Measurements from ENCODE around the gene VWA5B1.

The VWA5B1 gene

DNA sequence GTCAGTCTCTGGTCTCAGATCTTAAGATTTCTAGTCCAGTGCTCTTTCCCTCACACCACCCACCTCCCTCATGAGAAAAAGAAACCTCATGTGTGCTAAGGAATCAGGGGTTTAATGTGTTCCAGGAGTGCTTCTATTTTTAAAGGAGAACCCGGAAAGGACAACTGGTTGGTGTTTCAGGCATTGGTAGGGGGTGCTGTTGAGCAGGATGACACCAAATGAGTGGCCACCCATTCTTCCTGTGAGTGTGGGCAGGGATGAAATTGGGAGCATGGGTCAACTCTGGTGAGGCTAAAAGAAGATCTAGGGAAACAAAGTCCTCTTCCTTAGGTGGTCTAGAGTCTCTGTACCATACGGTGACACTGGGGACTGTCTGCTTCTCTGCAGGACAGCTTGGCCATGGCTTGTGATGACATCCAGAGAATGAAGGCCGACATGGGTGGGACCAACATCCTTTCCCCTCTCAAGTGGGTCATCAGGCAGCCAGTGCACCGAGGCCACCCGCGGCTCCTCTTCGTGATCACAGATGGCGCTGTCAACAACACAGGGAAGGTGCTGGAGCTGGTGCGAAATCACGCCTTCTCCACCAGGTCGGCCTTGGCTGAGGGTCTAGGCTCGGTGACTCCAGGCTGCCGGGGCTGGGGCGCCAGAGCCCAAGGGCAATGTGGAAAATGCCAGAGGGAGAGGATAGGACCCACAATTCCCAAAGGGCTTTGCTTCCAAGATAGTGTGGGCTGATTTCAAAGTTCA lies 39.3 kb downstream of the VWA5B1 start:
- no peak overlapping the region for H3K27ac ChIP-seq
- H4K20me1 ChIP-seq = no peaks in the 10 kb centered on the region
- no peaks in the 10 kb centered on the region for H3K27me3 ChIP-seq
- TF ChIP-seq Cebpa-rat (IDR thresholded peaks at IDR 0.05) = no peak
- H3K4me1 ChIP-seq = peaks cover 19% of the 10 kb centered on the region
- no peaks in the 10 kb centered on the region for H3K9me3 ChIP-seq
- H3K9ac ChIP-seq = no peak overlapping the region
- H3K4me2 ChIP-seq = no peak overlapping the region
- no peak overlapping the region for H3K4me3 ChIP-seq
- no peaks in the 10 kb centered on the region for H3K36me3 ChIP-seq

- H3K27me3 ChIP-seq = no peaks in the 10 kb centered on the region
- no peak for TF ChIP-seq Cebpa-rat (IDR thresholded peaks at IDR 0.05)
- H3K9me3 ChIP-seq = no peaks in the 10 kb centered on the region
- no peaks in the 10 kb centered on the region for H4K20me1 ChIP-seq
- no peak overlapping the region for H3K27ac ChIP-seq
- H3K4me2 ChIP-seq = no peak overlapping the region; the same call in 1 of the 2 replicates
- H3K4me3 ChIP-seq = no peak overlapping the region
- peaks cover 23% of the 10 kb centered on the region for H3K4me1 ChIP-seq
- H3K36me3 ChIP-seq = no peaks in the 10 kb centered on the region
- no peak overlapping the region for H3K9ac ChIP-seq
Observed at GRCh38 chr1:20334103-20334502, 43.4 kb downstream of the VWA5B1 start.

DNA sequence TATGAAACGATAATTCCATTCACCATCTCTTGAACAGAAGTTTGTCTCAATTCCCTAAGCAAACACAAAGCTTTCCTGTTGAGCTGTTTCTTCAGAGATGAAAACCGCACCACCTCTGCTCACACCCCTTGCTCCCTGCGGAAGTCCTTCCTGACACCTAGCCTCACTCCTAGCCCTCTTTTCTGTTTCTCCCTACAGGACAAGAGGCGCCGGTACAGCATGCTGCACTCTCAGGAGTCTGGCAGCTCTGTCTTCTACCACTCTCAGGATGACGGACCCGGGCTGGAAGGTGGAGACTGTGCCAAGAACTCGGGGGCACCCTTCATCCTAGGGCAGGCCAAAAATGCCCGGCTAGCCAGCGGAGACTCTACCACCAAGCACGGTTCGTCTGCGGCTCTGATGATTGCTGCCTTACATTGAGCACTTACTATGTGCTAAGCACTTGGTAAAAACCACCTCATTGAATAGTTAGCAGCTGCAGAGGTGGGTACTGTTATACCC lies 45.5 kb downstream of the VWA5B1 start:
- Histone ChIP-seq H3K27me3 (no peaks in the 10 kb centered on the region), H3K27ac (no peak overlapping the region), H3K9ac (no peak overlapping the region), H3K4me2 (no peak overlapping the region), H3K36me3 (no peaks in the 10 kb centered on the region), H3K4me1 (peaks cover 24% of the 10 kb centered on the region), H3K9me3 (no peaks in the 10 kb centered on the region), H3K4me3 (no peak overlapping the region), H4K20me1 (no peaks in the 10 kb centered on the region)
- TF ChIP-seq Cebpa-rat (IDR thresholded peaks at IDR 0.05) = no peak

- H3K4me3 ChIP-seq = no peak overlapping the region
- TF ChIP-seq Cebpa-rat (IDR thresholded peaks at IDR 0.05) = no peak
Observed at GRCh38 chr1:20337581-20337980, 46.9 kb downstream of the VWA5B1 start.

GRCh38 chr1:20339811-20340457 lies 49.3 kb downstream of the VWA5B1 start:
- H3K27ac ChIP-seq = no peak overlapping the region
- no peak overlapping the region for H3K4me2 ChIP-seq
- H3K36me3 ChIP-seq = no peaks in the 10 kb centered on the region
- no peaks in the 10 kb centered on the region for H3K27me3 ChIP-seq
- H3K4me1 ChIP-seq = peaks cover 21% of the 10 kb centered on the region
- H3K4me3 ChIP-seq = no peak overlapping the region
- no peak for TF ChIP-seq Cebpa-rat (IDR thresholded peaks at IDR 0.05)
- no peak overlapping the region for H3K9ac ChIP-seq
- H3K9me3 ChIP-seq = no peaks in the 10 kb centered on the region
- no peaks in the 10 kb centered on the region for H4K20me1 ChIP-seq

More at GRCh38 chr1:20337581-20337980, 46.9 kb downstream of the VWA5B1 start:
- Histone ChIP-seq H3K27ac (no peak overlapping the region), H3K9me3 (no peaks in the 10 kb centered on the region), H4K20me1 (no peaks in the 10 kb centered on the region), H3K4me1 (peaks cover 24% of the 10 kb centered on the region), H3K27me3 (no peaks in the 10 kb centered on the region), H3K4me2 (no peak overlapping the region), H3K36me3 (no peaks in the 10 kb centered on the region), H3K9ac (no peak overlapping the region)

GRCh38 chr1:20342294-20343148 lies 51.8 kb downstream of the VWA5B1 start:
- Histone ChIP-seq H3K27me3 (no peaks in the 10 kb centered on the region), H3K36me3 (no peaks in the 10 kb centered on the region), H3K4me2 (peak overlapping the region; percentile 79), H4K20me1 (no peaks in the 10 kb centered on the region), H3K9me3 (peaks cover 11% of the 10 kb centered on the region; the same call in 1 of the 2 replicates), H3K9ac (peak overlapping the region; percentile 18; the same call in 1 of the 2 replicates), H3K4me1 (peaks cover 21% of the 10 kb centered on the region), H3K4me3 (peak overlapping the region; percentile 42), H3K27ac (peak overlapping the region; percentile 63)
- no peak for TF ChIP-seq Cebpa-rat (IDR thresholded peaks at IDR 0.05)

- H3K9ac ChIP-seq = peak overlapping the region; percentile 18; the same call in 1 of the 2 replicates
- H3K27ac ChIP-seq = peak overlapping the region; percentile 63
- no peaks in the 10 kb centered on the region for H4K20me1 ChIP-seq
- H3K27me3 ChIP-seq = no peaks in the 10 kb centered on the region
- H3K9me3 ChIP-seq = peaks cover 11% of the 10 kb centered on the region; the same call in 1 of the 2 replicates
- H3K4me1 ChIP-seq = peaks cover 21% of the 10 kb centered on the region
- H3K4me3 ChIP-seq = peak overlapping the region; percentile 42
- H3K4me2 ChIP-seq = peak overlapping the region; percentile 79
- no peaks in the 10 kb centered on the region for H3K36me3 ChIP-seq
- no peak for TF ChIP-seq Cebpa-rat (IDR thresholded peaks at IDR 0.05)
Observed at GRCh38 chr1:20343149-20343937, 52.7 kb downstream of the VWA5B1 start.

DNA sequence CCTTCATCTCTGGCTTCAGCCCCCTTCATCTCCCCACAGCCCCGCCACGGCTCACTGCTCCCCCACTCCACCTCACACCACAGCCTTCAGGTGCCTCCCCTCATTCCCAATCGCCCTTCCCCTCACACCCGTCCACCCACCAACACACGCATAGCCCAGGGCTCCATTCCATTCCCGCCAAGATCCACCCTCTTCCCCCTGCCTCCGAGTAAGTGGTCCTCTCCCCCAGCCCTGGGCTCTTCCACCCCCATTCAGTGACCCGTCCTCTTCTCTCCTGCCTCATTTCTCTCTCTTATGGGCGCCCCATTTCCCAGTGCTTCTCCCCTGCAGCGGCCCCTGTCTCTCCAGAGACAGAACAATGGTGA lies 53.2 kb downstream of the VWA5B1 start:
- no peak for TF ChIP-seq Cebpa-rat (IDR thresholded peaks at IDR 0.05)
- Histone ChIP-seq H3K4me2 (0 out of 2 replicates have a peak overlapping the region, but pooled peaks have one; percentile 30), H3K36me3 (no peaks in the 10 kb centered on the region), H3K4me3 (no peak overlapping the region), H3K9ac (no peak overlapping the region), H3K4me1 (peaks cover 18% of the 10 kb centered on the region), H3K9me3 (peaks cover 11% of the 10 kb centered on the region; the same call in 1 of the 2 replicates), H3K27me3 (no peaks in the 10 kb centered on the region), H3K27ac (no peak overlapping the region), H4K20me1 (no peaks in the 10 kb centered on the region)

DNA sequence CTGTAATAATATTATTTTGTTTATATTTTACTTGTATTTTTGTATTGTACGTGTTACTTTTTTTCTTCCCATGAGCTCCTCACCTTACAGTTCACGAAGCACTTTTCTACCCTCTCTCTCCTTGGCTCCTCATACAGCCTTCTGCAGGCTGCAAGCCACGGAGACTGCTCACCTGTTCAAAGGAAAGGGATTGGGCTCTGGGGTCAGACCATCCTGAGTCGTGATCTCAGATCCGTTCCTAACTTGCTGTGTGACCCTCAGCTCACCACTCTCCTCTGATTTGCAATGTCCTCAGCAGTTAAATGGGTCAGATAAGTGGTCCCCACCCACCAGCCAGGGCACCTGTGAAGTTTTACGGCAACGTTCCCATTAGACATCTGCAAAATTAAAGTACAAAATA lies 54.1 kb downstream of the VWA5B1 start:
- Histone ChIP-seq H3K36me3 (no peaks in the 10 kb centered on the region), H3K27me3 (no peaks in the 10 kb centered on the region)

More for the DNA sequence above, 54.1 kb downstream of the VWA5B1 start:
- Histone ChIP-seq H3K9ac (no peak overlapping the region), H3K4me3 (no peak overlapping the region), H3K4me1 (peaks cover 15% of the 10 kb centered on the region), H3K9me3 (peaks cover 11% of the 10 kb centered on the region; the same call in 1 of the 2 replicates), H4K20me1 (no peaks in the 10 kb centered on the region), H3K27ac (no peak overlapping the region), H3K4me2 (no peak overlapping the region)
- no peak for TF ChIP-seq Cebpa-rat (IDR thresholded peaks at IDR 0.05)

Measured in BLaER1 (cell line).